ENCODE results near the gene ACSL4. TPM values are rescaled to one million over a fixed set of nuclear protein-coding genes. Genes with fewer than 3 reads are reported as not detected.

The ACSL4 gene
- total RNA-seq, 3 donors from 2014 or later, result 77.3 to 101 (median 78.9) TPM

DNA sequence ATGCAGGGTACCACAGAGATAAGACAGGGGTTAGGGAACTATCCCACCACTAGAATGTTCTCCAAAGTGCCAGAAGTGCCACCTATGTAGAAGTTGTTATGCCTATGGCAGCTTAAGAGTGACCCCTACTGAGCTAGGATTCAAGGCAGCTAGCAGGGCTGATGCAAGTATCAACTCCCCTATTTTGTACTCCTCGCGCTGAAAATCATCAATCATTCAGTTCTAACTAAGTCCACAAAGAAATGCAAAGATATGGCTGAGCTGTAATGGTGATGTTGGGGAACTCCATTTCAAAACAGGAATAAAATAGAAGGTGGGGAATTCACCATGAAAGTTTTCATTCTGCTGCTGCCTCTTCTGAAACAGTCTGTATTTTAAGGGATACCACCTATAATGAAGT, 13.8 kb downstream of the ACSL4 start:
- Histone ChIP-seq H3K36me3 (no peaks in the 10 kb centered on the region), H3K27ac (no peak overlapping the region), H3K4me3 (no peak overlapping the region), H3K4me1 (no peaks in the 10 kb centered on the region), H3K27me3 (peaks cover 0 to 38% of the 10 kb centered on the region in 2 donors), H3K9me3 (no peaks in the 10 kb centered on the region)
- no peak for DNase-seq (ENCODE audit: low spot score in 2 of 2)
- intact Hi-C loops (cut with DNase I; ENCODE audit: low total_unique reads), result no loop called here
- TF ChIP-seq POLR2AphosphoS5 (IDR thresholded peaks at IDR 0.05) (no peak), POLR2A (IDR thresholded peaks at IDR 0.05) (no peak)

DNA sequence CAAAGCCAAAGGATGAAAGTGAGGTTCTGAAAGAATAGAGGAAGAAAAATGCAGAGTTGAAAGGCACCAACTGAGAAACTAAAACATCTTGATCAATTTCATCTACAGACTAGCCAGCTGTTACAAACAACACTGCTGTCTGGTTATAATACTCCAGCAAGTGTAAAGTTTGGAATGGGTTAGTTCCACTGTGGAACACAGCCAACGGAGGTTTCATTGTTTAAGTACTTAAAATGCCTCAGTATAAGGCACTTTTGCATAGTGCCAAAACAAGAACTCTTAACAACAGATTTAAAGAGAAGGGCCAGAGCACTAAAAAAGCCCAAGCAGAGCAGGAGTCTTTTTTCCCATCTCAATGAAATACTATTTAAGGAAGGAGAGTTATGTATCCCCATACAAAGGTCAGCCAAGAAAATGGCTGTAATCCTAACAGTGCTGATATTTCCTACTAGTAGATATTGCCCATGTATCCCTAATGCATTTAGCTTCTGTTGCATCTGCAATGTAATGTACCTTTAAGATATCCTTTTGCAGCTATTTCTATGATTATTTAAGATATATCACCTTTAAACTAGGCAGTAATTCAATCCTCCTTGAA, 16.5 kb downstream of the ACSL4 start:
- intact Hi-C loops (cut with DNase I; ENCODE audit: low total_unique reads), result no loop called here
- no peak for TF ChIP-seq POLR2A (IDR thresholded peaks at IDR 0.05)
- TF ChIP-seq, protein P1, sequence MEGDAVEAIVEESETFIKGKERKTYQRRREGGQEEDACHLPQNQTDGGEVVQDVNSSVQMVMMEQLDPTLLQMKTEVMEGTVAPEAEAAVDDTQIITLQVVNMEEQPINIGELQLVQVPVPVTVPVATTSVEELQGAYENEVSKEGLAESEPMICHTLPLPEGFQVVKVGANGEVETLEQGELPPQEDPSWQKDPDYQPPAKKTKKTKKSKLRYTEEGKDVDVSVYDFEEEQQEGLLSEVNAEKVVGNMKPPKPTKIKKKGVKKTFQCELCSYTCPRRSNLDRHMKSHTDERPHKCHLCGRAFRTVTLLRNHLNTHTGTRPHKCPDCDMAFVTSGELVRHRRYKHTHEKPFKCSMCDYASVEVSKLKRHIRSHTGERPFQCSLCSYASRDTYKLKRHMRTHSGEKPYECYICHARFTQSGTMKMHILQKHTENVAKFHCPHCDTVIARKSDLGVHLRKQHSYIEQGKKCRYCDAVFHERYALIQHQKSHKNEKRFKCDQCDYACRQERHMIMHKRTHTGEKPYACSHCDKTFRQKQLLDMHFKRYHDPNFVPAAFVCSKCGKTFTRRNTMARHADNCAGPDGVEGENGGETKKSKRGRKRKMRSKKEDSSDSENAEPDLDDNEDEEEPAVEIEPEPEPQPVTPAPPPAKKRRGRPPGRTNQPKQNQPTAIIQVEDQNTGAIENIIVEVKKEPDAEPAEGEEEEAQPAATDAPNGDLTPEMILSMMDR (IDR thresholded peaks at IDR 0.05), result no peak
- no peak for TF ChIP-seq POLR2AphosphoS5 (IDR thresholded peaks at IDR 0.05)
- Histone ChIP-seq H3K9me3 (no peaks in the 10 kb centered on the region), H3K4me3 (no peak overlapping the region), H3K4me1 (no peaks in the 10 kb centered on the region), H3K27me3 (peaks cover 0 to 47% of the 10 kb centered on the region in 2 donors), H3K27ac (no peak overlapping the region), H3K36me3 (no peaks in the 10 kb centered on the region)
- DNase-seq (ENCODE audit: low spot score in 2 of 2), result no peak

DNA sequence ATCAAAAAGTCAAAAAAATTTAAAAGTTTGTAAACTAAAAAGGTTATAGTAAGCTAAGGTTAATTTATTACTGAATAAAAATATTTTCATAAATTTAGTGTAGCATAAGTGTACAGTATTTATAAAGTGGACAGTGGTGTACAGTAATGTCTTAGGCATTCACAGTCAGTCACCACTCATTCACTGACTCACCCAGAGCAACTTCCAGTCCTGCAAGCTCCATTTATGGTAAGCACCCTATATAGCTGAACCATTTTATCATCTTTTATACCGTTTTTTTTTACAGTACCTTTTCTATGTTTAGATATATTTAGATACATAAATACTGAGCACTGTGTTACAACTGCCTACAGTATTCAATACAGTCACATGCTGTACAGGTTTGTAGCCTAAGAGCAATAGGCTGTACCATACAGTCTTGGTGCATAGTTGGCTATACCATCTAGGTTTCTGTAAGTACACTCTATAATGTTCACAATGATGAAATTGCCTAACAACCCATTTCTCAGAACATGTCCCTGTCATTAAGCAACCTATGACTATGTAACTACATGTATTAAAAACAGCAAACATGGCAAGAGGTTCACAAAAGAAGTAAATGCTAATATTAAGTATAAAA, 18.6 kb downstream of the ACSL4 start:
- TF ChIP-seq, protein P1 (IDR thresholded peaks at IDR 0.05), result no peak
- TF ChIP-seq POLR2AphosphoS5 (IDR thresholded peaks at IDR 0.05) (no peak), POLR2A (IDR thresholded peaks at IDR 0.05) (no peak)
- H3K27ac ChIP-seq, result no peak overlapping the region
- peaks cover 0 to 41% of the 10 kb centered on the region in 2 donors for H3K27me3 ChIP-seq
- intact Hi-C loops (cut with DNase I; ENCODE audit: low total_unique reads), result no loop called here
- H3K36me3 ChIP-seq, result no peaks in the 10 kb centered on the region
- H3K4me3 ChIP-seq, result no peak overlapping the region
- H3K9me3 ChIP-seq, result no peaks in the 10 kb centered on the region
- no peaks in the 10 kb centered on the region for H3K4me1 ChIP-seq
- DNase-seq (ENCODE audit: low spot score in 2 of 2), result no peak

DNA sequence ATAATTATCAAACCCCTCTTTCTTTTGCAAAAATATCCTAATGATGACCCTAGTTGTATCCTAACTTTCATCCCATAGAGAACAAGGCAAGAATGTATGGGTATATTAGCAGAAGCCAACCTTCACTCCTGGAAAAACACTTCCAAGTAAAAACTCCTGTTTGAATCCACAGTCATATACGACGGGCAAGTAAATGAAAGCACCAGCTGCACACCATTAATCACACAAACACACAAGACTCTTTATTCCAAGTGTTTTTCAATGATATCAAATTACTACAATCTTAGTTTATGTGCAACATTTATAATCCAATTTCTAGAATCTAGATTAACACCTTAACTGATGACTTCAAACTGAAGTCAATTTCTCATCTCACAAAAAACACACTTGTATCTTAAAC, 22.9 kb downstream of the ACSL4 start:
- Histone ChIP-seq H3K4me3 (no peak overlapping the region), H3K36me3 (no peaks in the 10 kb centered on the region), H3K9me3 (no peaks in the 10 kb centered on the region), H3K27me3 (peaks cover 0 to 33% of the 10 kb centered on the region in 2 donors), H3K27ac (peak overlapping the region in 1 of 2 donors; percentile 15), H3K4me1 (no peaks in the 10 kb centered on the region)
- no peak for DNase-seq (ENCODE audit: low spot score in 2 of 2)
- intact Hi-C loops (cut with DNase I; ENCODE audit: low total_unique reads), result no loop called here
- TF ChIP-seq, protein P1 (IDR thresholded peaks at IDR 0.05), result no peak
- TF ChIP-seq POLR2A (IDR thresholded peaks at IDR 0.05), result no peak

DNA sequence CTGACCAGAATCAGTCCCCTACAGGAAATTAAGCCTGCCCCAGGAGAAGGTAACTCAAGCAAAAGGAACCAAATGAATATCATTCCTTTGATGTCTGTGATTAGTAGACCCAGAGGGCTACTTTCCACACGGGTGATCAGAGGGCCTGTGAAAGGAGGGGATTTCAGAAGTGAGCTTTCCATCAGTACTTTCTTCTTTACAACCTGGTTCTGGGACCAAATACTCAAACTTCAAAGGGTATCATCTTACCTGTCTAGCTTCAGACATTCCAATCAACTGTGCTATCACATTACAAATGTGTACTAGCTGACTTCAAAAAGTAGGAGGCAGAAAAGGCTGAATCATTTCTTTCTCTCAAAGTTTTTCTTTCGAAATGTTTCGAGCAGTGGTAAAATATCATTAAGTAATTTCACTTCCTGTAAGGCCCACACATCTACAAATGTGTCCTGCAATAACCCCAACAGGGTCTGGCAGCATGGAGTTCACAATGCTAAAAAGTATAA, 23.9 kb downstream of the ACSL4 start:
- H3K9me3 ChIP-seq, result no peaks in the 10 kb centered on the region
- no peak for DNase-seq (ENCODE audit: low spot score in 2 of 2)
- no peak overlapping the region for H3K4me3 ChIP-seq
- H3K36me3 ChIP-seq, result no peaks in the 10 kb centered on the region
- peak overlapping the region; percentile 10 to 16 for H3K27ac ChIP-seq
- peaks cover 0 to 29% of the 10 kb centered on the region in 2 donors for H3K27me3 ChIP-seq
- no peaks in the 10 kb centered on the region for H3K4me1 ChIP-seq
- TF ChIP-seq, protein P1 (IDR thresholded peaks at IDR 0.05), result no peak
- TF ChIP-seq POLR2A (IDR thresholded peaks at IDR 0.05) (no peak), POLR2AphosphoS5 (IDR thresholded peaks at IDR 0.05) (no peak)
- intact Hi-C loops (cut with DNase I; ENCODE audit: low total_unique reads), result no loop called here

Measured in breast epithelium (tissue), 4 donors.